ENCODE results near the gene RWDD4. TPM values are rescaled to one million over a fixed set of nuclear protein-coding genes. Genes with fewer than 3 reads are reported as not detected.

Gene RWDD4
- total RNA-seq = 19.7 and 23.6 TPM in 2 replicates

- DNase-seq (ENCODE audit: low read depth, low spot score) = peak; percentile 97
Observed at GRCh38 chr4:183659029-183659871, at the start of gene RWDD4, which contains the start of gene TRAPPC11. TSS of gene RWDD4 (minus strand) at chr4:183659185. CDS start at chr4:183658952, 233 bp downstream. TSS of gene TRAPPC11 (plus strand) at chr4:183659293. CDS start at chr4:183663868, 4,575 bp downstream.

- DNase-seq (ENCODE audit: low read depth, low spot score) = no peak
Observed at GRCh38 chr4:183702492-183702891, 43.5 kb upstream of the RWDD4 start.

DNA sequence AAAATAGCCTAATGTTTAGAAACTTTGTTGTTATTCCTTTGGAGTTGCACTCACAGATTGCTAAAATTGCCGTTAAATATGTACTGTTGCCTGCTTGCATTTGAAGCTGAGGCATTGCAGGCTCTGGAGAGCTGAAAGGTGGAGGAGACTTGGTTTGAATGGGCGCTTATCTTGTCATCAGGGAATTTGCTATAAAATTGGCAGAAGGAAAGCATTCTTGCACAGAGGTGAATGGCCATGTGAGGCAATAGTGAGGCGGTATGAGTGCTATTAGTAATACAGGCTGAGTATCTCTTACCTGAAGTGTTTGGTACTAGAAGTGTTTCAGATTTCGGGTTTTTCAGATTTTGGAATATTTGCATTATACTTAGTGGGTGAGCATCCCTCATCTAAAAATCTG lies 41.4 kb upstream of the RWDD4 start:
- DNase-seq (ENCODE audit: low read depth, low spot score) = no peak

DNA sequence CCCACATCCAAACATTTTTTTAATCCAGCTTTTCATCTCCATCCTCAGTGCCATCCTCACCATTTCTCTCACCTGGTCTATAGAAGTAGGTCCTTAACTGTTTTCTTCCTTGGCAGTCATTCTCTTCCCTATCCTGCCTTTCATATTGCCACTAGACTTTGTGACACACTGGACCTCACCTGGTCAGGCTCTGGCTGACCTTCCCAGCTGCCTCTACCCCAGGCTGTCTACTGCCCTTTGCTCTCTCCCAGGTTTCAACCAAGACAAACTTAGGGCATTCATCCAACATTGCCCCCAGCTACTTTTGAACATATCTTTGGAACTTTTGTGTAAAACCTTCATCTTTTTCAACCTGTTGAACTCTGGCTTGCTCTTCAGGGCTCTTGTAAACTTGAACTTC lies 39.9 kb upstream of the RWDD4 start:
- DNase-seq (ENCODE audit: low read depth, low spot score) = no peak

GRCh38 chr4:183691897-183692296 lies 32.9 kb upstream of the RWDD4 start:
- DNase-seq (ENCODE audit: low read depth, low spot score) = no peak

- no peak for DNase-seq (ENCODE audit: low read depth, low spot score)
Observed at GRCh38 chr4:183691006-183691405, 32.0 kb upstream of the RWDD4 start.

- DNase-seq (ENCODE audit: low read depth, low spot score) = no peak
Observed at GRCh38 chr4:183688216-183688615, 29.2 kb upstream of the RWDD4 start.

- no peak for DNase-seq (ENCODE audit: low read depth, low spot score)
Observed at GRCh38 chr4:183686461-183686860, 27.5 kb upstream of the RWDD4 start.

GRCh38 chr4:183681119-183681518 lies 22.1 kb upstream of the RWDD4 start:
- DNase-seq (ENCODE audit: low read depth, low spot score) = no peak

- no peak for DNase-seq (ENCODE audit: low read depth, low spot score)
Observed at GRCh38 chr4:183675625-183676024, 16.6 kb upstream of the RWDD4 start.

DNA sequence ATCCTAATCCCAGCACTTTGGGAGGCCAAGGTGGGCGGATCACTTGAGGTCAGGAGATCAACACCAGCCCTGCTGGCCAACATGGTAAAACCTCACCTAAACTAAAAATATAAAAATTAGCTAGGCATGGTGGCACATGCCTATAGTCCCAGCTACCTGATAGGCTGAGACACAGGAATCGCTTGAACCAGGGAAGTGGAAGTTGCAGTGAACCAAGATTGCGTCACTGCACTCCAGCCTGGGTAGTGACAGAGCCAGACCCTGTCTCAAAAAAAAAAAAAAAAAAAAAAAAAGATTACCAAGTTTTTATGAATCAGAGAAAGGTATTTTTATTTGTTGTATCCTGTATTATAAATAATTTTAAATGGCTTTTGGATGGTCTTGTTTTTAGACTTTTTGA lies 15.2 kb upstream of the RWDD4 start:
- no peak for DNase-seq (ENCODE audit: low read depth, low spot score)

DNA sequence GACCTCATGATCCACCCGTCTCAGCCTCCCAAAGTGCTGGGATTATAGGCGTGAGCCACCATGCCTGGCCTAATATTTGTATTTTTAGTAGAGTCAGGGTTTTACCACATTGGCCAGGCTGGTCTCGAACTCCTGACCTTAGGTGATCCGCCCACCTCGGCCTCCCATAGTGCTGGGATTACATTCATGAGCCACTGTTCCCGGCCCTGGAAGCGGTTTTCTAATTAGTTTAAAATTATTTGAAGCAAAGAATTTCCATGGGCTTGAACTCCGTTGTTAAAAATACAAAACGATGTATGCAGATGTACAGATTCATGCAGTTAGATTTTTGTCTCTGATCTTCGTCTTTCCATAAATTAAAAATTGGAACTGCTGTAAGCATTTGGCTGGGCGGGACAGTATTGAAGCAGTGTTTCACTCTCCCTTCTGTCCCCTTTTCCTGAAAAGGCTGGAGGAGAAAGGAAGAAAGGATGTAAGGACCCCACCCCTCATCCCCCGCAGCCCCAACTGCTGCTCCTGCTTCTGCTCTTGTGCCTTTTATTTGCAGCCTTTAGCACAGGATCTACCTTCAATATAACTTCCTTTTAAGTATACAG lies 12.1 kb upstream of the RWDD4 start:
- no peak for DNase-seq (ENCODE audit: low read depth, low spot score)

- no peak for DNase-seq (ENCODE audit: low read depth, low spot score)
Observed at GRCh38 chr4:183670251-183670650, 11.3 kb upstream of the RWDD4 start.

DNA sequence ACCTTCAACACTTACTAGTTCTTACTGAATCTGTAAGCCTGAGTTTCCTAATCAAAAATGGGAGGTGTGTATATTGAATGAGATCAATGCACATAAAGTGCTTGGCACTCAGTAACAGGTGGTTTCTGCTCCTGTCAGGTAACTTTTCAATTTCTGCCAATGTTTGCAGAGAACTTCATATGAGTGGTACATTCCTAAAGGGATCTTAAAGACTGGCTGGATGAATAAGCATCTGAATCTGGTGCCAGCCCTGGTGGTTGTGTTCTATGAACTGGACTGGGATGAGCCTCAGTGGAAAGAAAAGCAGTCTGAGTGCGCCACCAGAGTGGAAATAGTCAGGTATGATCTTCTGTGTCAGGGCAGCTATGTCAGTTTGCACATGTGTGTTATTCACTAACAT lies 7.1 kb upstream of the RWDD4 start:
- DNase-seq (ENCODE audit: low read depth, low spot score) = no peak

DNA sequence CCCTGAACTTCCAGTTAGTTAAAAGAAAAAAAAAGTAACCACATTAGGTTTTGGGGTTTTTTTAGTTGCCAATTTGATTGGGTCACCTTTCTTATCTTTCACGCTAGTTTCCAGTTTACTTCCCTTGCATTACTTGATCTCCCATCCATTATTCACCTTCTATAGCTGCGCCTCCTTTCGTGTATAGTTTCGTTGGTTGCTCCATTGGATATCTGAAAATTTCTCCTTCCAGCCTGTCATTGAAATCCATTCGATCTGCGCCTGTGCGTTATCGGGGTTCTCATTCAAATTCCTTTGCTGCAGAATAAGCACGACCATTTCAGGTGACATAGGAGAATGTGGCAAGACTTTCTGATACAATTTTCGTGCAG lies 872 bp upstream of the RWDD4 start:
- no peak for DNase-seq (ENCODE audit: low read depth, low spot score)

DNA sequence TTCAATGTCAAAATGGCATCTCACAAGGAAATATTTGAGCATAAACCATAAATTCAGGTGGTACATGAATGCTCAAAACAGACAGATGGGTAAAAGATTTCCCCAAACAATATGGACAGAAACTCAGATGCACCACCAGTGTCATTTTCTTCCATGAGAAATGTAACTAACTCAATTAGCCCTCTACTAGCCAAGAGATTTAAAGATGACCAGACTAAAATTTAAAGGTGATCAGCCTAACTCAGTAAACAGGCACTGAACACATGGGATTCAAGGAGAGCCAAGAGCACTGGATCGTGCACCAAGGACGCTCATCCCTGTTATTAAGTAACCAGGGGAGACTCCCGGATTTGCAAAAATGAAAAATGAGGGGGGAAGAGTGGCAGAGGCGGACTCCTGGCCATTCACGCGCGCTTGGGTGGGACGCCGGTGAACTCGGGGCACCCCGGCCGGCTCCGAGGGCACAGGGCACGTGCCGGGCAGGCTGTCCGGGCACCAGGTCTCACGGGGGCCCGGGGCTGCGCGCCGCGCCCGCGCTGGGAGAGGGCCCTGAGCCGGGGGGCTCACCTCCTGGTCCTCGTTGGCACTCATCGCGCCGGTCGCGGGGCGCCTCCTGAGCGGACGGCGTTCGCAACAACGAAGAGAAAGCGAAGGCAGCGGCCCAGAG lies 490 bp downstream of the RWDD4 start:
- DNase-seq (ENCODE audit: low read depth, low spot score) = no peak

DNA sequence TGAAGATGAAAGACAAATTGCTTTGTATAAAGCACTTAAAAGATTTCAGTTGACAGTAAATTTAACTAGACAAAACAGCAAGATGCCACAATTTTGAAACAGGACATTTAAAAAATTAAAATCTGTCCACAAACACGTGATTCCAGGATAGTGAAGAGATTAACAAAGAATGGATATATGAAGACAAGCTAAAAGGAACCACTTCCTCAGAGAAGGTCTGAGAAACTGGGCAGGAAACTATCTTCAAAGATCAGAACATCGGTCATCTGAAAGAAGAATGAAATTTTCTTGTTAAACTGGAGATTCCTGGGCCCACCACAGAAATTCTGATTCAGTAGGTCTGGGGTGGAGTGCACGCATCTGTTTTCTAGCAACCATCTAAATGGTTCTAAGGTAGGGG lies 1.4 kb downstream of the RWDD4 start:
- no peak for DNase-seq (ENCODE audit: low read depth, low spot score)

DNA sequence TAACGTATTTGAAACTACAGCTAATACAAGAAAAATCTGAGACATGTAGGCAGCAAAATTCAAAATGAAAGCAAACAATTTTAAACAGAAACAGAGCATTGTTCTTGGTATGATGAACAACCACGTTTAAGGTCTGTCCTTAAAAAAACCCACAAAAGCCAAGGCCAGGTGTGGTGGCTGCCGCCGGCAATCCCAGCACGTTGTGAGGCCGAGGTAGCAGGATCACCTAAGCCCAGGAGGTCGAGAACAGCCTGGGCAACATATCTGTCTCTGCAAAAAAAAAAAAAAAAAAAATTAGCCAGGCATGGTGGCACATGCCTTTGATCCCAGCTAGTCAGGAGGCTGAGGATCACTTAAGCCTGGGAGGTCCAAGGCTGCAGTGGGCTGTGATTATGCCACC lies 13.7 kb downstream of the RWDD4 start:
- DNase-seq (ENCODE audit: low read depth, low spot score) = no peak

DNA sequence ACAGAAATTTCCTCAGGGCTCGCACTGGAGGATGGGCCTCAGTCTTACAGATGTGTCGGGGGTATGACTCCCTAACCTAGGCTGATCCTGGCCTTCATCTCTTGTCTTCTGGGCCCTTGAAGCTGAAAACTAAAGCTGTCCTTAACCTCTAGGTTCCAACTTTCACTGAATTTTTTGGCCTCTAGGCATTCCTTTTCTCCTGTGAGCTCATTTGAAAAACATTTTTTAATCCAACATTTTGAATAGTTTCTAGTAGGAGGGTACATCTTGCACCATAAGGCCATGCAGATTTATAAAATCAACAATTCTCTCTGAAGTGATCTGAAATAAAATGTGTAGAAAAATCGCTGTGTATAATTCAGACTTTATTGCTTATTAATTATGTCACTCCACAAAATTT lies 19.7 kb downstream of the RWDD4 start:
- no peak for DNase-seq (ENCODE audit: low read depth, low spot score)

DNA sequence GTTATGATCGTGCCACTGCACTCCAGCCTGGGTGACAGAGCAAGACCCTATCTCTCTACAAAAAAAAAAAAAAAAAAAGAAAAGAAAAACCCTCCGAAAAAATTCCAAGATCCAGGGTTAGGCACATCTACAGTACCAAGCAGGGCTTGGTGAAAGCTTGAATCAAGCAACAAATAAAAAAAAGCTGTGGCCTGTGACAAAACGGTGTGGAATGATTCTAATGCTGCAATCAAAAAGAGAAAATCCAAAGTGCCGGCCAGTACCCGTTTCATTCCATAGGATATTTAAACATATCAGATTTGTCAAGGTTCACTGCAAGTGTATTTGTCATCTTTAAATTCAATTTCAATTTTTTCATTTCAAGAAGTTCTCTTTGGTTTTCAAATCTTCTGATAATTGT lies 20.5 kb downstream of the RWDD4 start:
- DNase-seq (ENCODE audit: low read depth, low spot score) = no peak

GRCh38 chr4:183637461-183637860 lies 21.5 kb downstream of the RWDD4 start:
- no peak for DNase-seq (ENCODE audit: low read depth, low spot score)

- DNase-seq (ENCODE audit: low read depth, low spot score) = no peak
Observed at GRCh38 chr4:183636923-183637322, 22.1 kb downstream of the RWDD4 start.

- no peak for DNase-seq (ENCODE audit: low read depth, low spot score)
Observed at GRCh38 chr4:183636503-183636902, 22.5 kb downstream of the RWDD4 start.
